Right cardiac atrium (tissue), 5 donors: ENCODE data around the gene CYCS. TPM values are rescaled to one million over a fixed set of nuclear protein-coding genes. Genes with fewer than 3 reads are reported as not detected.
"Not testable (repeated sequence)": the region's sequence is repeated elsewhere in the genome, so short reads cannot be mapped to it uniquely, and the experiment has no call there.

Experiments
- ATAC-seq, 2 donors: fragments of 200-7000 bp; cut with Tn5 transposase; one replicate each; pipeline versions ENCODE4 v1.8.0 to v1.9.1; 2020; ENCODE audit warnings: moderate library complexity in 2 of 2, mild to moderate bottlenecking in 1 of 2
- DNase-seq, 3 donors: peaks; one replicate each; pipeline ENCODE4 v3.0.0-alpha.2; 2020
- H3K27ac ChIP-seq: one replicate; pipeline ENCODE4 v1.5.1; 2013; ENCODE audit warnings: mild to moderate bottlenecking, low read length, control low read depth, moderate library complexity
- H3K27me3 ChIP-seq: one replicate; pipeline ENCODE4 v1.6.1; 2013; ENCODE audit not compliant: control insufficient read depth, insufficient read depth
- H3K4me1 ChIP-seq: one replicate; pipeline ENCODE4 v1.6.1; 2013; ENCODE audit warnings: low read length; ENCODE audit not compliant: control insufficient read depth, insufficient read depth
- H3K4me3 ChIP-seq: one replicate; pipeline ENCODE4 v1.5.1; 2013; ENCODE audit warnings: low read length, control low read depth
- H3K9me3 ChIP-seq: one replicate; pipeline ENCODE4 v1.6.1; 2013; ENCODE audit warnings: low read length; ENCODE audit not compliant: control insufficient read depth
- WGBS: extraction: QIAGEN DNeasy Blood & Tissue Kit; methylation state at CpG from one replicate; pipeline ENCODE4 v1.1.7; 2013; 5-methylcytosine and 5-hydroxymethylcytosine counted together
- intact Hi-C, 4 donors: fragments of 100-400 bp; cut with DNase I; formaldehyde crosslinking; loops; one replicate each; pipeline versions ENCODE4 v1.11.0 to v1.14.0; 2022 to 2023
- polyA plus RNA-seq: library from polyadenylated mRNA; stranded (reverse); fragments of 200-250 nt; gene quantifications from one replicate; pipeline ENCODE4 v1.2.3, GENCODE V29; 2013
- total RNA-seq, 4 donors: library from RNA; stranded (reverse); fragmentation: NEBNext Ultra II Directional; extraction: Animal tissue kit (Norgen Biotek cat#: 25700); gene quantifications; one replicate each; pipeline ENCODE4 v1.2.1, GENCODE V29; 2021
- donor health status: healthy with polysubstance abuse.
- donor health status: DM: no; HTN: yes; CAD: no.
- donor health status: DM: no; HTN: no; CAD: no.
- donor health status: DM: no; HTN: yes; CAD: no; lungs with severe emphysema.
- donor health status: DM: yes; HTN: yes; CAD: no.

The CYCS gene
- total and polyA plus RNA-seq, 5 donors, result 504 to 708 (median 653) TPM

- ATAC-seq, result no peak
- intact Hi-C loops, result no loop called here
- Histone ChIP-seq H3K4me3 (no peak overlapping the region), H3K9me3 (no peaks in the 10 kb centered on the region), H3K27me3 (no peaks in the 10 kb centered on the region), H3K27ac (no peak overlapping the region), H3K4me1 (peaks cover 3% of the 10 kb centered on the region)
- no peak for DNase-seq
- WGBS, result 80% methylated on average over 8 of the region's 8 CpGs
These were observed 6.9 kb downstream of the CYCS start for GRCh38 chr7:25118048-25118753.

- Histone ChIP-seq H3K27ac (peak overlapping the region; percentile 19), H3K27me3 (no peaks in the 10 kb centered on the region), H3K4me3 (no peak overlapping the region), H3K4me1 (peaks cover 3% of the 10 kb centered on the region), H3K9me3 (no peaks in the 10 kb centered on the region)
- DNase-seq (no peak), ATAC-seq (peak; percentile 36 to 38)
- 38% methylated on average over 7 of the region's 7 CpGs for WGBS
- intact Hi-C loops, result no loop called here
These were observed 7.6 kb downstream of the CYCS start for GRCh38 chr7:25117226-25118047.

GRCh38 chr7:25116621-25117020 is 8.4 kb downstream of the CYCS start:
- Histone ChIP-seq H3K4me1 (peaks cover 3% of the 10 kb centered on the region), H3K27ac (no peak overlapping the region), H3K9me3 (no peaks in the 10 kb centered on the region), H3K4me3 (no peak overlapping the region), H3K27me3 (no peaks in the 10 kb centered on the region)
- ATAC-seq (peak in 1 of 2 donors; percentile 5), DNase-seq (no peak)
- intact Hi-C loops, result no loop called here
- 71% methylated on average over 5 of the region's 5 CpGs for WGBS

- H3K27me3 ChIP-seq, H3K9me3 ChIP-seq, H3K27ac ChIP-seq, intact Hi-C loops, DNase-seq, ATAC-seq, H3K4me1 ChIP-seq, H3K4me3 ChIP-seq: not testable (repeated sequence)
- WGBS, result 87% methylated on average over 2 of the region's 2 CpGs
These were observed 14.5 kb downstream of the CYCS start for GRCh38 chr7:25110514-25110913.

- DNase-seq, result no peak
- ATAC-seq, result peak; percentile 19 to 33
- intact Hi-C loops, result no loop called here
- Histone ChIP-seq H3K4me3 (no peak overlapping the region), H3K27ac (no peak overlapping the region), H3K4me1 (no peaks in the 10 kb centered on the region), H3K27me3 (no peaks in the 10 kb centered on the region), H3K9me3 (no peaks in the 10 kb centered on the region)
- WGBS, result 21% methylated on average over 3 of the region's 3 CpGs
These were observed 15.8 kb downstream of the CYCS start for GRCh38 chr7:25109276-25109675.

- DNase-seq (no peak), ATAC-seq (peak; percentile 48 to 89)
- H3K27ac ChIP-seq, result no peak overlapping the region
- intact Hi-C loops, result no loop called here
- H3K27me3 ChIP-seq, result no peaks in the 10 kb centered on the region
- no peaks in the 10 kb centered on the region for H3K9me3 ChIP-seq
- H3K4me3 ChIP-seq, result no peak overlapping the region
- WGBS, result 70% methylated on average over 3 of the region's 3 CpGs
- no peaks in the 10 kb centered on the region for H3K4me1 ChIP-seq
These were observed 19.1 kb downstream of the CYCS start for GRCh38 chr7:25105911-25106310.

GRCh38 chr7:25103773-25104172 is 21.3 kb downstream of the CYCS start:
- ATAC-seq (no peak), DNase-seq (no peak)
- Histone ChIP-seq H3K4me1 (no peaks in the 10 kb centered on the region), H3K9me3 (no peaks in the 10 kb centered on the region), H3K27ac (no peak overlapping the region), H3K4me3 (no peak overlapping the region), H3K27me3 (no peaks in the 10 kb centered on the region)
- WGBS, result 88% methylated on average over 5 of the region's 5 CpGs
- intact Hi-C loops, result no loop called here

- DNase-seq, result no peak
- no peak for ATAC-seq
- intact Hi-C loops, result no loop called here
- H3K9me3 ChIP-seq, result no peaks in the 10 kb centered on the region
- no peak overlapping the region for H3K27ac ChIP-seq
- H3K27me3 ChIP-seq, result no peaks in the 10 kb centered on the region
- H3K4me3 ChIP-seq, result no peak overlapping the region
- H3K4me1 ChIP-seq, result no peaks in the 10 kb centered on the region
These were observed 23.2 kb downstream of the CYCS start for GRCh38 chr7:25101817-25102216.

GRCh38 chr7:25098096-25099046 is 26.7 kb downstream of the CYCS start:
- Histone ChIP-seq H3K27ac (no peak overlapping the region), H3K4me1 (peaks cover 1% of the 10 kb centered on the region), H3K27me3 (no peaks in the 10 kb centered on the region), H3K9me3 (no peaks in the 10 kb centered on the region), H3K4me3 (no peak overlapping the region)
- intact Hi-C loops, result loop anchor here in 1 of 4 donors (10.0 kb wide), 1 partner anchor 284 kb away; no protein-coding TSS in a partner anchor
- DNase-seq (peak in 2 of 3 donors; percentile 40 to 67), ATAC-seq (peak; percentile 48 to 64)
- WGBS, result 30% methylated on average over 11 of the region's 11 CpGs

GRCh38 chr7:25095516-25096345 is 29.3 kb downstream of the CYCS start:
- intact Hi-C loops, result loop anchor here in 1 of 4 donors (10.0 kb wide), 1 partner anchor 281 kb away; no protein-coding TSS in a partner anchor
- 52% methylated on average over 5 of the region's 5 CpGs for WGBS
- no peak overlapping the region for H3K4me3 ChIP-seq
- no peak overlapping the region for H3K27ac ChIP-seq
- H3K4me1 ChIP-seq, result peaks cover 1% of the 10 kb centered on the region
- H3K27me3 ChIP-seq, result no peaks in the 10 kb centered on the region
- peak in 1 of 2 donors; percentile 23 for ATAC-seq
- peak in 1 of 3 donors; percentile 35 for DNase-seq
- H3K9me3 ChIP-seq, result no peaks in the 10 kb centered on the region
